SKM-1 treated with dmso at 0.1 percent for 144 hours (cell line): ENCODE measurements around the gene RNF144B.
"Not testable (repeated sequence)": the region's sequence is repeated elsewhere in the genome, so short reads cannot be mapped to it uniquely, and the experiment has no call there.

Experiments used
- DNase-seq: peaks from one replicate; lab custom pipeline; 2025; ENCODE audit not compliant: unreplicated experiment; lab: John Stamatoyannopoulos, UW

The RNF144B gene

GRCh38 chr6:18439581-18439980 lies 52.4 kb downstream of the RNF144B start:
- no peak for DNase-seq

DNA sequence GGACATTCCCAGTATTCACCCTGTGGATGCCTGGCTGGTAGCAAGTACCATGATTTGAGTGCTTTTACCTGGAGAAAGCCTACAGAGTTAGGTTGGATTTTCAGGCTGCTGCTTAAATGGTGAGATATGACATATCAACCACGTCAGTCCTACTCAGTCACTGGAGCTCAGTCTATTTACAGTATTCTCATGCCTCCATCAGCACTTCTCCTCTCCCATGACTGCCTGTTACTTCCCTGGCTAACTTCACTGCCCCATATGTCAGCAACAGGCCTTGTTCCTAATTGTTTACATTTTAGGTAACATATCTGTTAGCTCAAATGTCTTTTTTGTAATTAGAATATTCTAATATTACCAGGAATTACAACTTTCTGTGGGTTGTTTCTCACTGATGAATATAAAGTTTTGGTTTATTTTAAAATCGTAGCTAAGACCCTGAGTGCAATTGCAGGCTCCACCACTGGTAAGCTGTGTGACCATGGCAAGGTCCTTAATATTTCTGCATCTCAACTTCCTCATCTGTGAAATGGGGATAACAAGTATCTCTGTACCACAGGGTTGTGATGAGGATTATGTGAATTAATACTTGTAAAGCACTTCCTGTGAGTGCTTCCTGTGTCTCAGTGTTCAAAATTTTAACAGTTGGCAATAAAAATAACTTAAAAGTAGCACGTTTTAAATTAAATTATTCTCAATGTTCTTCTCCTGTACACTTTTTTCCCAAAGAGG lies 54.3 kb downstream of the RNF144B start:
- no peak for DNase-seq

- no peak for DNase-seq
These were observed 57.0 kb downstream of the RNF144B start for GRCh38 chr6:18444111-18444510.

DNA sequence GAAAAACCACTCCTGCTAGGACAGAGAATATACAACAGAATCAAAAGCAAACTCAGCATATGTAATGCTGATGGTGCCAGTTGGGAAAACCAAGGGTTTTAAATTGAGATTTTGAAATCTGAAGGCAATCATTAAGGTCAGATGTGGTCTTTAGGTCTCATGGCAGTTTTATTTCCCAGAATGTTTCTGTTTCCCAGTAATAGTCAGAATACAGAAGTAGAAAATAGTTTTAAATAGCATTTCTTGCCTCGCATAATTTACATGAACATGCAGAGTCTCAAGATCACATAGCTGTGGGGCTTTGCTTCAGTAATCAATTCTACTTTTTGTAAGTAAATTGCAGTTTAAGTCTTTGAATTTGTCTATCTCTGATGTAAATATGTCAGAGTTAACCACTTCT lies 58.1 kb downstream of the RNF144B start:
- no peak for DNase-seq

- no peak for DNase-seq
These were observed 59.6 kb downstream of the RNF144B start for GRCh38 chr6:18446771-18447170.

DNA sequence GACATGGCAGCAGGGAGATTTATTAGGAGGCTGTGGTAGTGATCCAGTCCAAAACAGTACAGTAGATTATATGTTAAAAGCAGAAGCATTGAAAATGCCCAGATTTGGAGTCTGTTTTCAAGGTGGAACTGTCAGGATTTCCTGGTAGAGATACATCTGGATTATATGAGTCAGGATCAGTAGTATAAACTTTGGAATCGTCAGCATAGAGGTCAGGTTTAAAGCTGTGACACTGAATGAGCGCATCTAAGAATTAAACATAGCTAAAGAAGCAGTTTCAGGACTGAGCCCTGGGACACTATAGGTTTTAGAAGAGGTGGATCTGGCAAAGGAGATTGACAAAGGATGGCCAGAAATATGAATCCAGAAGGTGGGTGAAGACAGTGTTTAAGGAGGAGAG lies 60.4 kb downstream of the RNF144B start:
- DNase-seq = no peak

GRCh38 chr6:18451756-18452155 lies 64.6 kb downstream of the RNF144B start:
- DNase-seq = no peak

GRCh38 chr6:18454446-18454845 lies 67.3 kb downstream of the RNF144B start:
- DNase-seq = no peak

DNA sequence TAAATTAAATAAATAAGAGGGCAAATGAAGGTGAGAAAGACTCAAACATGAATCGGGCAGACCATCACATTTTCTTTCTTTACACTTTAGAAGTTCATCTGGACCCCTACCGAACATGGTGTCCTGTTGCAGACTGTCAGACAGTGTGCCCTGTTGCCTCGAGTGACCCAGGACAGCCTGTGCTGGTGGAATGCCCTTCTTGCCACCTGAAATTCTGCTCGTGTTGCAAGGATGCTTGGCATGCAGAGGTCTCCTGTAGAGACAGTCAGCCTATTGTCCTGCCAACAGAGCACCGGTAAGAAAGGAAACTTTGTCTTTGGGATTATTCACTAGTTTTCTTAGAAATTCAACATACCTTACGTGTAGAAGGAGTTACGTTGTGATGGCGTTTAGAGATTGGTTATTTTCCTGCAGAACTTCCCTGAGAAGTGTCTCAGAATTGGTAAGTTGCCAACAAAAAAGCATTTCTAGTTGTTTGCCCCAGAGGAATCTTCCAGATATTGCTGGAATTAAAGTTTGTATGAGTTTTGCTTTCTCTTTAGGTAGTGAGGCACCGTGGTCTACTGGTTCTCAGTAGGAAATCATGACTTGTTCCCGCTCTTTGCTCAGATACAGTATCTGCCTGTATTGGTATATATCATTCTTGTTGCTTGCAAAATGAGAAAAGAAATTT lies 70.1 kb downstream of the RNF144B start:
- no peak for DNase-seq

GRCh38 chr6:18458086-18458485 lies 70.9 kb downstream of the RNF144B start:
- not testable (repeated sequence) for DNase-seq

DNA sequence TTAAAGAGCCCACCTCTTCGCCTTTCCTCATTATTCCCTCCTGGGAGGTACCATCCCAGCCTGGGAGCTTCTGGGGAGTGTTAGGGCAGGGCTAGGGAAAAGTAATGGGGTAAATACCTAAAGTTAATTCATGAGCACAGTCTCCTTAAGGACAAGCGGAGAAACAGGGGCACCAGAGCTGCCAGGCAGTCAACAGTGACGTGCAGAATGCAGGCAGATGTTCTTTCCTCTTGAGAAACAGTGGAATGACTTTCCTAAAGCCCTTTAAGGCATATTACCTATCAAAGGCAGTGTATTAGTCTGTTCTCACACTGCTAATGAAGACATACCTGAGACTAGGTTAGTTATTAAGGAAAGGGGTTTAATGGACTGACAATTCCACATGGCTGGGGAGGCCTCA lies 76.3 kb downstream of the RNF144B start:
- no peak for DNase-seq

- no peak for DNase-seq
These were observed 77.0 kb downstream of the RNF144B start for GRCh38 chr6:18464176-18464575.

DNA sequence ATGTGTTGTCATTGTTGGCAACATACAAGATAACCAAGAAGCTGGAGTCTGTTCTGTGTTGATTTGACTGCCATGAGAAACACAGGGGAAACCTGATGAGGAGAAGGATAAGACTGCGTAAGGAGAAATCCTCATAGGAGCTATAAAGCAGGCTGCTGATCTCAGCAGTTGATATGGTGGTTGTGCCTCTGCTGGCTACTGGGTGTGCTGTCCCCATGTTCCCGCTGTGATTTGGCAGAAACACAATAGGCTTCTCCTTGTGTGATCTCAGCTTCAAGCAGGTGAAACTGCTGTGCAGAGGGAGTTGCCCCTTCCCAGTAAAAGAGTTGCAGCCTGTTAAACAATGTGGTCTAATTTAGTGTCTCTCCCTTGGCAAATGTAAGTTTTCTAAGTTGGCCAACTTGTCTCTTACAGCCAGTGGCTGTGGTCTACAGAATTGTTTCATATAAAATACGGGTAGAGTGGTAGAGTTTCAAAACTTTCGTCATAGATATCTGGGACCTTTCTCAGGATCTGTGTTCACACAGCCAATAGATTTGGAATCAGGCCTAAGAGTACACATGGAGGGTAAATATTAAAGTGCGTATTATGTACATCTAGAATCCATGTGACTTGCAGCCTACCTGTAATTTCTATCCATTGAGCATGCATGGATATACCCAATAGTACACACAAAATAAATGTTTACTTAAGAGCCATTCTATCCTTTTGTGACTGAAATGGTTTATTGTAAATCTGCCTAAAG lies 78.4 kb downstream of the RNF144B start:
- DNase-seq = no peak

GRCh38 chr6:18467741-18468502 lies 80.8 kb downstream of the RNF144B start:
- DNase-seq = no peak

GRCh38 chr6:18468503-18468843 lies 81.3 kb downstream of the RNF144B start:
- DNase-seq = no peak

DNA sequence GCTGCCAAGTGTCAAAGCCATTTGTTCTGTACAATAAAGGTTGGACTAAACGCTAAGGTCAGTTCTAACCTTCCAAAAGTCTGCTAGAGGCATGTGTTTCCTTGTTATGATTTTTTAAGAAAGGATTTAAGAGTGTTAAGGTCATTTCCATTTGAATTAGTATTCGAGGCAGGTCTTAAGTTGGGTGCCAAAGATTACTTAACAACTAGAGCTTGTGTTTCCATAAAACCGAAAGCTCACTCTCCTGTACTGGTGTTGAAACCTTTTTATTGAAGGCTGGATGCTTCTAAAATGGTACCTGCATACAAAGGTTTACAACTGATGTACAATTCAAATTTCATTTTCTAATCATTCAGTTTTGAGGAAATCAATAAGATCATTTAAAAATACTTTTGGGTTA lies 82.4 kb downstream of the RNF144B start:
- DNase-seq = no peak

- no peak for DNase-seq
These were observed 84.2 kb downstream of the RNF144B start for GRCh38 chr6:18471232-18471964.

- DNase-seq = no peak
These were observed 85.8 kb downstream of the RNF144B start for GRCh38 chr6:18472941-18473340.

DNA sequence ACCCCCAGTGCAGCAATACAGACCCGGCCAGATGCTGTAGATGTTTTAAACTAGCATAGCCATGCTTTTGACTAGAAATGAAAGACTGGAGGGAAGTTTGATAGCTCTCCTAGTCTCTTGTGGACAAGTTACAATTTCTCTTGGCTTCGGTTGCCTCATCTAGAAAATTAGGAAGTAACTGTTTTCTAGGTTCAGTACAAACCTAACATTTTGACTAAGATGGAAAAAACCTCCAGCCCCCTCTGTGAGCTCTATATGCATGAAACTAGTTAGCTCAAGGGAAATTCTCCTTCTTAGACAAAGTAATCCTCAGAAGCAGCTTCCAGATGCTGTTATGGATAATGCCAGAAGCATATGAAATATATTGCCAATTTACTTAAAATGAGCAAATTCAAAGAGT lies 86.6 kb downstream of the RNF144B start:
- peak; percentile 24 for DNase-seq

GRCh38 chr6:18477301-18477941 lies 90.3 kb downstream of the RNF144B start:
- peak; percentile 40 for DNase-seq
